Activated naive CD4-positive, alpha-beta T cell treated with Interleukin-2 at 50 U/mL for 16 hours (primary cell): Measurements from ENCODE around the gene TBL1X.

Experiments
- DNase-seq: peaks from one replicate; pipeline ENCODE4 v3.0.0-alpha.2; 2020

The TBL1X gene

GRCh38 chrX:9538544-9539045 lies 73.7 kb downstream of the TBL1X start:
- DNase-seq, result no peak

GRCh38 chrX:9539605-9540387 lies 74.9 kb downstream of the TBL1X start:
- DNase-seq, result no peak

GRCh38 chrX:9542106-9542760 lies 77.4 kb downstream of the TBL1X start:
- no peak for DNase-seq

- DNase-seq, result no peak
Measured at GRCh38 chrX:9542761-9543111, 77.9 kb downstream of the TBL1X start.

- DNase-seq, result no peak
Measured at GRCh38 chrX:9555354-9555753, 90.5 kb downstream of the TBL1X start.

- DNase-seq, result no peak
Measured at GRCh38 chrX:9557091-9557490, 92.2 kb downstream of the TBL1X start.

GRCh38 chrX:9557521-9557920 lies 92.7 kb downstream of the TBL1X start:
- DNase-seq, result no peak

- no peak for DNase-seq
Measured at GRCh38 chrX:9558615-9559014, 93.8 kb downstream of the TBL1X start.

GRCh38 chrX:9560219-9560618 lies 95.4 kb downstream of the TBL1X start:
- DNase-seq, result no peak

GRCh38 chrX:9561199-9561598 lies 96.3 kb downstream of the TBL1X start:
- DNase-seq, result no peak

GRCh38 chrX:9562851-9563250 lies 98.0 kb downstream of the TBL1X start:
- DNase-seq, result no peak

- DNase-seq, result peak; percentile 8
Measured at GRCh38 chrX:9566150-9566621, 101.3 kb downstream of the TBL1X start.

- no peak for DNase-seq
Measured at GRCh38 chrX:9569876-9570301, 105.0 kb downstream of the TBL1X start.

- DNase-seq, result no peak
Measured at GRCh38 chrX:9573282-9574106, 108.6 kb downstream of the TBL1X start.

GRCh38 chrX:9576059-9576458 lies 111.2 kb downstream of the TBL1X start:
- no peak for DNase-seq

GRCh38 chrX:9577555-9577954 lies 112.7 kb downstream of the TBL1X start:
- no peak for DNase-seq

GRCh38 chrX:9578083-9578779 lies 113.4 kb downstream of the TBL1X start:
- DNase-seq, result no peak

- DNase-seq, result no peak
Measured at GRCh38 chrX:9581771-9582385, 117.0 kb downstream of the TBL1X start.

GRCh38 chrX:9582956-9583355 lies 118.1 kb downstream of the TBL1X start:
- DNase-seq, result no peak

GRCh38 chrX:9586992-9587392 lies 122.1 kb downstream of the TBL1X start:
- DNase-seq, result no peak

- no peak for DNase-seq
Measured at GRCh38 chrX:9587642-9588041, 122.8 kb downstream of the TBL1X start.

GRCh38 chrX:9591496-9591895 lies 126.6 kb downstream of the TBL1X start:
- DNase-seq, result no peak
